HepG2 (cell line): ENCODE results near the gene VWCE. TPM values are rescaled to one million over a fixed set of nuclear protein-coding genes. Genes with fewer than 3 reads are reported as not detected.

Experiments
- ATAC-seq: fragments of 200-7000 bp; cut with Tn5 transposase; 3 replicates; pipeline ENCODE4 v1.9.1; 2020; ENCODE audit warnings: mild to moderate bottlenecking, moderate library complexity
- BruUV-seq: library from RNA; stranded (reverse); fragments of 400-500 nt; replicated peaks from 2 replicates; lab custom pipeline; 2021; lab: Mats Ljungman, UMichigan
- CTCF ChIA-PET: fragments of 300-600 bp; formaldehyde crosslinking; extraction: SDS; loops from one replicate; lab custom pipeline; 2021; ENCODE audit warnings: low total read pairs, inconsistent platforms, low intra/inter-chr PET ratio; lab: Yijun Ruan, JAX
- POLR2A ChIA-PET: fragments of 350-600 bp; sonication (Branson Sonifier 250); formaldehyde crosslinking; loops from one replicate; lab custom pipeline; 2020; ENCODE audit warnings: antibody characterized with exemption, inconsistent platforms; lab: Yijun Ruan, JAX
- DNase-seq: peaks from one replicate; pipeline ENCODE4 v3.0.0-alpha.2; 2015; ENCODE audit warnings: low spot score
- FAIRE-seq: peaks from 3 replicates; lab custom pipeline; 2011; peaks lifted over from hg19 to GRCh38; lab: Jason Lieb, UNC
- H2AFZ ChIP-seq: one replicate; pipeline ENCODE4 v1.6.1; 2011; ENCODE audit warnings: low read length, inconsistent platforms
- H3K27ac ChIP-seq: fragments of 300-600 bp; 3 replicates; pipeline ENCODE4 v1.8.0; 2011; ENCODE audit warnings: mixed run types, mild to moderate bottlenecking, mixed read lengths, low read length, inconsistent platforms; ENCODE audit not compliant: insufficient read depth; ENCODE audit errors: extremely low read length
- H3K27me3 ChIP-seq, 2 experiments: fragments of 200-600 bp in 1 of 2; 2 replicates in 1 of 2; 3 replicates in 1 of 2; pipeline versions ENCODE4 v1.6.0 to v1.8.0; 2011; ENCODE audit warnings: low read length in 2 of 2, mild to moderate bottlenecking in 2 of 2, moderate library complexity in 2 of 2, inconsistent platforms in 1 of 2; ENCODE audit not compliant: insufficient read depth in 2 of 2, control insufficient read depth in 1 of 2
- H3K36me3 ChIP-seq, 2 experiments: fragments of 200-600 bp in 1 of 2; replicated peaks in 1 of 2; 2 replicates in 1 of 2; 3 replicates in 1 of 2; pipeline versions ENCODE4 v1.5.1 to v1.8.0; 2011; ENCODE audit warnings: low read length in 2 of 2, inconsistent platforms in 1 of 2; ENCODE audit not compliant: insufficient read depth in 2 of 2, control insufficient read depth in 1 of 2
- H3K4me1 ChIP-seq: 2 replicates; pipeline ENCODE4 v1.5.1; 2012; ENCODE audit warnings: low read length, inconsistent platforms; ENCODE audit not compliant: insufficient read depth
- H3K4me2 ChIP-seq: 2 replicates; pipeline ENCODE4 v1.6.0; 2011; ENCODE audit warnings: low read depth, low read length, inconsistent platforms
- H3K4me3 ChIP-seq, 3 experiments: fragments of 200-600 bp in 1 of 3; sonication (generic), shearing (Covaris generic) in 1 of 3; replicated peaks in 1 of 3; 2 replicates each; pipeline ENCODE4 v1.5.1; 2011 to 2016; ENCODE audit warnings: low read length in 3 of 3, inconsistent platforms in 2 of 3, low read depth in 2 of 3, mild to moderate bottlenecking in 2 of 3, control low read depth in 1 of 3, mixed read lengths in 1 of 3; ENCODE audit not compliant: insufficient read depth in 1 of 3
- H3K79me2 ChIP-seq: one replicate; pipeline ENCODE4 v1.6.1; 2011; ENCODE audit warnings: low read length, inconsistent platforms; ENCODE audit not compliant: insufficient read depth
- H3K9ac ChIP-seq: 2 replicates; pipeline ENCODE4 v1.6.0; 2011; ENCODE audit warnings: mild to moderate bottlenecking, low read depth, low read length, inconsistent platforms; ENCODE audit not compliant: insufficient read depth
- H3K9me3 ChIP-seq: 2 replicates; pipeline ENCODE4 v1.5.1; 2012; ENCODE audit warnings: mild to moderate bottlenecking, low read length
- H4K20me1 ChIP-seq: 2 replicates; pipeline ENCODE4 v1.6.0; 2011; ENCODE audit warnings: inconsistent platforms, mild to moderate bottlenecking, low read length, moderate library complexity; ENCODE audit not compliant: insufficient read depth
- CHD4 ChIP-seq: fragments of 200-600 bp; sonication (generic); IDR thresholded peaks from 2 replicates; pipeline ENCODE4 v1.7.0; 2017; ENCODE audit warnings: mild to moderate bottlenecking, low read length, borderline replicate concordance
- CTCF ChIP-seq: sonication (generic); formaldehyde crosslinking; IDR thresholded peaks from 2 replicates; pipeline ENCODE4 v1.5.0; 2020; ENCODE audit warnings: mild to moderate bottlenecking, missing genetic modification reagents, moderate library complexity
- HNRNPL ChIP-seq: fragments of 200-400 bp; formaldehyde crosslinking; IDR thresholded peaks from 2 replicates; pipeline ENCODE4 v1.6.1; 2017; ENCODE audit warnings: mild to moderate bottlenecking, low read depth, low read length
- RELA ChIP-seq: sonication (generic); formaldehyde crosslinking; IDR thresholded peaks from 2 replicates; pipeline ENCODE4 v1.4.0; 2020; ENCODE audit warnings: missing genetic modification reagents
- XRCC5 ChIP-seq: fragments of 200-400 bp; formaldehyde crosslinking; optimal IDR thresholded peaks from 2 replicates; pipeline ENCODE3; 2017; ENCODE audit warnings: mild to moderate bottlenecking, low read length
- ZNF20 ChIP-seq: sonication (generic); formaldehyde crosslinking; IDR thresholded peaks from 2 replicates; pipeline ENCODE4 v1.4.0; 2020; ENCODE audit warnings: mild to moderate bottlenecking, moderate library complexity, missing genetic modification reagents
- ZNF629 ChIP-seq: sonication (generic); formaldehyde crosslinking; conservative IDR thresholded peaks from 2 replicates; pipeline ENCODE4 v1.5.0; 2020; ENCODE audit warnings: missing genetic modification reagents
- WGBS: methylation state at CpG from one replicate; pipeline ENCODE4 v1.1.6; 2017; ENCODE audit warnings: low lambda C conversion rate; 5-methylcytosine and 5-hydroxymethylcytosine counted together
- in situ Hi-C: cut with HindIII; loops from 2 replicates; pipeline ENCODE4 v1.10.0; 2017; ENCODE audit warnings: low pct_unique_long_range_greater_than_20kb; ENCODE audit not compliant: extremely low pct_ligation_motif_present
- intact Hi-C: fragments of 100-400 bp; cut with micrococcal nuclease; formaldehyde crosslinking; loops from one replicate; pipeline ENCODE4 v1.10.0; 2022; ENCODE audit not compliant: unreplicated experiment
- polyA plus RNA-seq, 8 experiments: library from polyadenylated mRNA; depleted of rRNA in 3 of 8; stranded (reverse) in 7 of 8; unstranded in 1 of 8; fragments of >200 nt; fragmentation: Illumina TruSeq in 4 of 8; extraction: Trizol in 4 of 8; gene quantifications; 2 replicates each; pipeline versions ENCODE4 v1.2.1 to v1.2.3, GENCODE V29; 2011 to 2016; ENCODE audit warnings: low read depth in 4 of 8, missing spikeins in 1 of 8, mixed read lengths in 1 of 8; ENCODE audit not compliant: insufficient read depth in 1 of 8
- total RNA-seq, 5 experiments: library from RNA; depleted of rRNA; stranded (reverse); fragments of >200 nt; fragmentation: Illumina TruSeq; extraction: Trizol; gene quantifications; 2 replicates each; pipeline ENCODE4 v1.2.3, GENCODE V29; 2016; ENCODE audit warnings: low read depth in 1 of 5

VWCE gene
- total and polyA plus RNA-seq, 2 of the 13 experiments (the other 11 are each of a cell fraction or from before 2014, with no cell fraction given): 27.6 to 58.3 TPM

GRCh38 chr11:61290905-61291690 is 4.0 kb downstream of the VWCE start:
- CTCF ChIA-PET: no interaction called here
- Histone ChIP-seq H4K20me1 (peaks cover 20% of the 10 kb centered on the region), H3K79me2 (peaks cover 49% of the 10 kb centered on the region), H3K9ac (no peak overlapping the region), H3K36me3 (peaks cover 24 to 53% of the 10 kb centered on the region in 2 experiments), H3K4me3 (no peak overlapping the region), H3K4me1 (peaks cover 35% of the 10 kb centered on the region), H2AFZ (no peak overlapping the region)
- no TSS peak for BruUV-seq
- ATAC-seq: no peak
- intact Hi-C loops: loop anchor here (5.0 kb wide), 1 partner anchor 96 kb away; no protein-coding TSS in a partner anchor
- POLR2A ChIA-PET: no interaction called here
- TF ChIP-seq HNRNPL (0 out of 2 replicates have a peak, but pooled peaks have one; percentile 54), ZNF629 (CRISPR knock-in tag) (peak; percentile 90), XRCC5 (peak; percentile 58), ZNF20 (CRISPR knock-in tag) (no peak), CTCF (CRISPR knock-in tag) (peak; percentile 50), CHD4 (peak; percentile 70; the same call in 1 of the 2 replicates), RELA (CRISPR knock-in tag) (no peak)
- TF ChIP-seq, all 625 proteins: peak for 5
- in situ Hi-C loops: no loop called here
- DNase-seq (no peak), FAIRE-seq (no peak)
- Histone ChIP-seq H3K27me3 (no peaks in the 10 kb centered on the region; a peak in 1 of 5 replicates), H3K4me2 (peak overlapping the region; percentile 70; the same call in 1 of the 2 replicates), H3K9me3 (no peaks in the 10 kb centered on the region), H3K27ac (no peak overlapping the region)
- 95% methylated on average over 10 of the region's 12 CpGs for WGBS
